ENCODE results near the gene CAMSAP3.

GRCh38 chr19:7602240-7602934, 6.7 kb downstream of the CAMSAP3 start:
- TF ChIP-seq ATF3 (IDR thresholded peaks at IDR 0.05; ENCODE audit: borderline replicate concordance, extremely low read depth, low read depth, low read length) (no peak), NFIC (IDR thresholded peaks at IDR 0.05; ENCODE audit: low read depth, low read length) (no peak), CEBPB (IDR thresholded peaks at IDR 0.05; ENCODE audit: borderline replicate concordance in 1 of 2, low read depth in 2 of 2, low read length in 2 of 2) (no peak), NFXL1 (IDR thresholded peaks at IDR 0.05; ENCODE audit: borderline replicate concordance) (no peak), CEBPZ (IDR thresholded peaks at IDR 0.05; ENCODE audit: low read depth, low read length) (no peak), CHD1 (IDR thresholded peaks at IDR 0.05; ENCODE audit: low read depth, low read length) (no peak), BCL11A (IDR thresholded peaks at IDR 0.05; ENCODE audit: low read depth, low read length) (no peak)
